HG02885 (cell line): ENCODE results near the gene NLN.
"Not testable (repeated sequence)": the region's sequence is repeated elsewhere in the genome, so short reads cannot be mapped to it uniquely, and the experiment has no call there.

Source experiments
- ATAC-seq: cut with Tn5 transposase; IDR thresholded peaks from one replicate; pipeline ENCODE4 v1.9.1; 2021; ENCODE audit warnings: mild to moderate bottlenecking; ENCODE audit not compliant: unreplicated experiment, poor library complexity

Gene NLN

GRCh38 chr5:65803699-65804391, 81.8 kb downstream of the NLN start:
- ATAC-seq: no peak

GRCh38 chr5:65805089-65805488, 83.1 kb downstream of the NLN start:
- no peak for ATAC-seq

- not testable (repeated sequence) for ATAC-seq
Observed at GRCh38 chr5:65807494-65807893, 85.5 kb downstream of the NLN start.

- ATAC-seq: no peak
Observed at GRCh38 chr5:65808251-65808741, 86.3 kb downstream of the NLN start.

GRCh38 chr5:65808818-65809217, 86.8 kb downstream of the NLN start:
- no peak for ATAC-seq

- ATAC-seq: no peak
Observed at GRCh38 chr5:65809817-65810531, 88.0 kb downstream of the NLN start.

GRCh38 chr5:65811004-65811403, 89.0 kb downstream of the NLN start:
- no peak for ATAC-seq

- ATAC-seq: no peak
Observed at GRCh38 chr5:65811885-65812284, 89.9 kb downstream of the NLN start.

GRCh38 chr5:65812648-65813047, 90.6 kb downstream of the NLN start:
- ATAC-seq: no peak

- ATAC-seq: no peak
Observed at GRCh38 chr5:65813174-65813573, 91.2 kb downstream of the NLN start.

GRCh38 chr5:65815161-65815560, 93.2 kb downstream of the NLN start:
- ATAC-seq: no peak

GRCh38 chr5:65816729-65817128, 94.7 kb downstream of the NLN start:
- no peak for ATAC-seq

- ATAC-seq: no peak
Observed at GRCh38 chr5:65817931-65818330, 95.9 kb downstream of the NLN start.

GRCh38 chr5:65818592-65818991, 96.6 kb downstream of the NLN start:
- ATAC-seq: no peak

- no peak for ATAC-seq
Observed at GRCh38 chr5:65819215-65819904, 97.4 kb downstream of the NLN start.

GRCh38 chr5:65819905-65820240, 97.9 kb downstream of the NLN start:
- ATAC-seq: no peak

GRCh38 chr5:65820373-65820772, 98.4 kb downstream of the NLN start:
- ATAC-seq: no peak

GRCh38 chr5:65821966-65822365, 100.0 kb downstream of the NLN start:
- ATAC-seq: peak; percentile 45

- ATAC-seq: no peak
Observed at GRCh38 chr5:65822710-65823109, 100.7 kb downstream of the NLN start.

- no peak for ATAC-seq
Observed at GRCh38 chr5:65823204-65823603, 101.2 kb downstream of the NLN start.

GRCh38 chr5:65823845-65824445, 101.9 kb downstream of the NLN start:
- ATAC-seq: no peak
